Activated CD8-positive, alpha-beta memory T cell treated with anti-CD3 and anti-CD28 coated beads for 36 hours (primary cell): ENCODE measurements around the gene GDAP1L1. TPM values are rescaled to one million over a fixed set of nuclear protein-coding genes. Genes with fewer than 3 reads are reported as not detected.
"Not testable (repeated sequence)": the region's sequence is repeated elsewhere in the genome, so short reads cannot be mapped to it uniquely, and the experiment has no call there.

ENCODE experiments used
- CTCF ChIA-PET: fragments of 350-600 bp; sonication (Branson Sonifier 250); formaldehyde crosslinking; loops from one replicate; lab custom pipeline; 2021; ENCODE audit warnings: antibody characterized with exemption; lab: Charles Lee
- POLR2A ChIA-PET: fragments of 350-600 bp; sonication (Branson Sonifier 250); formaldehyde crosslinking; loops from one replicate; lab custom pipeline; 2021; ENCODE audit warnings: antibody characterized with exemption; lab: Charles Lee
- total RNA-seq, 2 experiments: library from RNA; stranded (reverse); gene quantifications; one replicate each; pipeline ENCODE4 v1.2.3, GENCODE V29; 2021

GDAP1L1 gene
- total RNA-seq, 2 experiments from 2014 or later: not detected

DNA sequence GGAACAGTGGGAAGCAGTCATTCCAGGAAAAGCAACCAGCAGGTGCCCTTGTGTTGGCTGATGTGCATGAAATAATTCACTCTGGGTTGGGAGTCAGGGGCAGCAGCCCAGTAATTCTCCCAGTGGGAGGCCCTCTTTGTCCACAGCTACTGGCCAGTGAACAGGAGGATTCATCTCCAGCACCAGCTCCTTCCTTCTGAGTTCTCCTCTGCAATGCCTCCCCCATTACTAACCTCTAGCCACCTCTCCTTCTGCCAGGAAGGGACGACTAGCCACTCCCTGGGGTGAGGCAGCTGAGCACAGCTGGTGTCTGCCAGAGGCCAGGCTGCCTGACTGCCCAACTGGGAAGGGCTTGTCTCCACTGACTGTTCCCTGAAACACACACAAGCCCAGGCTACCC is 77.2 kb downstream of the GDAP1L1 start:
- CTCF ChIA-PET: interaction anchor here (1.2 to 1.6 kb wide), 2 partner anchors 13 to 116 kb away, joined by 3 to 4 read pairs; partner anchors contain the start of gene FITM2

DNA sequence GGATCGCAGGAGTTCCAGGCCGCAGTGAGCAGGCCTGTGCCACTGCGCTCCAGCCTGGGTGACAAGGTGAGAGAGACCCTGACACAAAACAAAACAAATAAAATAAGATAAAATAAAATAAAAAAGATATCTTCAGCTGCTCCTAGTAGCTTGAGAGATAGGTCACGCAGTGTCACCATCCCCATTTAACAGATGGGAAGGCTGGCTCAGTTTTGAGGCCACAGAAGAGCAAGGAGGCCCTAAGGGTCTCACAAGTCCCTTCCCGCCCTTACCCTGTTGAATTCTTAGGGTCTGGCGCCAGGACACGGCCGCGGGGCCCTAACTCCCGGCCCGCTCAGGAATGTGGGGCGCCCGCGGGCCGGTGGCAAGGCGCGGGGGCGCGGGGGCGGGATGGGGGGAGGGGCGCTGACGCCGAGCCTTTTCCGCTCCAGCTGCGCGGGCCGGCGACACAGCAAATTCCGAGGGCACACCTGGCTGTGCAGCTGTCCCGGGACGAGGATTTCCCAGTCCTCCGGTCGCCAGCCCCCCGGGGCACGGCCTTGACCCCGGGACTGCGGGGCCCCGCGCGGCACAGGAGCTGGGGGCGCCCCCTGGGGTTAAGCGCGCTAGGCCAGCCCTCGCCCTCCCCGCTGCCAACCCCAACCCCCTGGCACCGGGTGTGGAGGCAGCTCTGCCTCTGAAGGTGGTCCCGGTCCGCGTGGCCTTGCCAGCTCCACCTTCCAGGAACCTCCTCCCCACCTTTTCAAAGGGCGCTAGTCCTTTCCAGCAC is 79.5 kb downstream of the GDAP1L1 start:
- POLR2A ChIA-PET: no interaction called here
- CTCF ChIA-PET: interaction anchor here (1.5 to 1.6 kb wide), 2 partner anchors 15 to 112 kb away, joined by 4 to 10 read pairs; partner anchors contain the start of gene FITM2

More for the DNA sequence above, 77.2 kb downstream of the GDAP1L1 start:
- POLR2A ChIA-PET: no interaction called here

DNA sequence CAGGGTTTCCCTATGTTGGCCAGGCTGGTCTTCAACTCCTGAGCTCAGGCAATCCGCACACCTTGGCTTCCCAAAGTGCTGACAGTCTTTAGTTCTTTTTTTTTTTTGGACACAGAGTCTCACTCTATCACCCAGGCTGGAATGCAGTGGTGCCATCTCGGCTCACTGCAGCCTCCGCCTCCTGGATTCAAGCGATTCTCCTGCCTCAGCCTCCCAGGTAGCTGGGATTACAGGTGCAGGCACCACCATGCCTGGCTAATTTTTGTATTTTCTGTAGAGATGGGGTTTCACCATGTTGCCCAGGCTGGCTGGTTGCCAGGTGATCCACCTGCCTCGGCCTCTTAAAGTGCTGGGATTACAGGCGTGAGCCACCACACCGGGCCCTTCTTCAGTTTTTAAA is 80.6 kb downstream of the GDAP1L1 start:
- CTCF ChIA-PET: interaction anchor here (1.6 kb wide), 1 partner anchor 16 kb away, joined by 10 read pairs; the partner anchor contains the start of gene FITM2
- POLR2A ChIA-PET: not testable (repeated sequence)

DNA sequence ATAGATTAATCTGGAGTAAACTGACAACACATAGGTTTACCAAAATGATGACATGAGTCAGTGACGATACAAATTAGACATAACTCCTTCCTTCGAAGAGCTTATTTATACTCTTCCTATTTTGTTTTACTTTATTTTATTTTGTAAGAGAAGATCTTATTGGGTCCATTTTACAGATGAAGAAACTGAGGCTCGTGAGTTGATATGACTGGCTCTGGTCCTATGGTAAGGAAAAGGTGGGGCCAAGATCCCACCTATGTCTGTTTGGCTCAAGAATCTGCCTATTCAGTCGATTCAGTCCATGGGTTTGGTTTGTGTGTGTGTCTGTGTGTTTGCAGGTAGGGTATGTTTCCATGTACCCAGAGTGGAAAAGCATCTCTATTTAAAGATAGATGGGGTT is 81.3 kb downstream of the GDAP1L1 start:
- ChIA-PET POLR2A (interaction anchor here (0.5 kb wide), 1 partner anchor 282 kb away, joined by 4 read pairs; no protein-coding TSS in a partner anchor), CTCF (no interaction called here)

Other genes starting within 250 kb of the GDAP1L1 start
- not detected for gene JPH2, start 60.1 kb upstream of the GDAP1L1 start, total RNA-seq
- 10 to 100 TPM; 22.3 TPM for gene OSER1, start 36.5 kb upstream of the GDAP1L1 start, total RNA-seq
- gene FITM2, start 63.9 kb downstream of the GDAP1L1 start, total RNA-seq: 1 to 10 TPM; 2.3 to 2.6 TPM
- gene R3HDML, start 89.7 kb downstream of the GDAP1L1 start, total RNA-seq: not detected
- not detected for gene HNF4A, start 108.4 kb downstream of the GDAP1L1 start, total RNA-seq
- 10 to 100 TPM; 27.4 to 29.5 TPM for gene TTPAL, start 228.6 kb downstream of the GDAP1L1 start, total RNA-seq